ENCODE measurements around the gene TNS4.
A peak's percentile ranks its signal among the peaks of the same experiment; 100 is the strongest.

The TNS4 gene

GRCh38 chr17:40515491-40516041 is 14.1 kb upstream of the TNS4 start:
- H2AFZ ChIP-seq (ENCODE audit: low read length, unreplicated experiment), result no peak overlapping the region
- H3K4me1 ChIP-seq (ENCODE audit: control insufficient read depth, insufficient read depth, low read length, unreplicated experiment), result peaks cover 54% of the 10 kb centered on the region
- H3K4me3 ChIP-seq (ENCODE audit: low read depth, low read length), result no peak overlapping the region
- H3K27ac ChIP-seq (ENCODE audit: low read depth, low read length), result no peak overlapping the region
- no peaks in the 10 kb centered on the region for H3K79me2 ChIP-seq (ENCODE audit: control insufficient read depth, insufficient read depth, low read length, unreplicated experiment)
- H3K27me3 ChIP-seq (ENCODE audit: insufficient read depth, low read length), result no peaks in the 10 kb centered on the region
- no peaks in the 10 kb centered on the region for H3K36me3 ChIP-seq (ENCODE audit: insufficient read depth, low read length)

DNA sequence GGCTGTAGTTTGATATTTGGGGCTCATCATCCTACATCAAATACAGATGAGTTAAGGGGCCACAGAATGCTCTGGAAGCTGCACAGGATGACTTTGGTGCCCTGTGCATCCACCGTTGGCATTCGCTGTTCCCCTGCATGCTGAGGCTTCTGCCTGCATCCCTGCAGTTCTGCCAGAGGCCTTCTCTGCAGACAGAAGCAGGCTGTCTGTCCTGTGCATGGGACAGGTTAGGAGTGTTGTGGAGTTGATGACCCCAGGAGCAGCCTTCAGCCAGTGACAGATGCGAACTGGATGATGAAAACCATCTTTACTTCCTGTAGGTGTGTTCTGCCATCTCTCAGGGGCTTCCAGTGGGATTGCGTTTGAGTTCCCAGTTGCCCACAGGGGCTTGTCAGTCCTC is 13.6 kb upstream of the TNS4 start:
- H3K36me3 ChIP-seq (ENCODE audit: insufficient read depth, low read length), result no peaks in the 10 kb centered on the region
- no peak overlapping the region for H2AFZ ChIP-seq (ENCODE audit: low read length, unreplicated experiment)
- H3K79me2 ChIP-seq (ENCODE audit: control insufficient read depth, insufficient read depth, low read length, unreplicated experiment), result no peaks in the 10 kb centered on the region
- peaks cover 59% of the 10 kb centered on the region for H3K4me1 ChIP-seq (ENCODE audit: control insufficient read depth, insufficient read depth, low read length, unreplicated experiment)
- H3K27ac ChIP-seq (ENCODE audit: low read depth, low read length), result no peak overlapping the region
- no peaks in the 10 kb centered on the region for H3K27me3 ChIP-seq (ENCODE audit: insufficient read depth, low read length)
- H3K4me3 ChIP-seq (ENCODE audit: low read depth, low read length), result no peak overlapping the region

DNA sequence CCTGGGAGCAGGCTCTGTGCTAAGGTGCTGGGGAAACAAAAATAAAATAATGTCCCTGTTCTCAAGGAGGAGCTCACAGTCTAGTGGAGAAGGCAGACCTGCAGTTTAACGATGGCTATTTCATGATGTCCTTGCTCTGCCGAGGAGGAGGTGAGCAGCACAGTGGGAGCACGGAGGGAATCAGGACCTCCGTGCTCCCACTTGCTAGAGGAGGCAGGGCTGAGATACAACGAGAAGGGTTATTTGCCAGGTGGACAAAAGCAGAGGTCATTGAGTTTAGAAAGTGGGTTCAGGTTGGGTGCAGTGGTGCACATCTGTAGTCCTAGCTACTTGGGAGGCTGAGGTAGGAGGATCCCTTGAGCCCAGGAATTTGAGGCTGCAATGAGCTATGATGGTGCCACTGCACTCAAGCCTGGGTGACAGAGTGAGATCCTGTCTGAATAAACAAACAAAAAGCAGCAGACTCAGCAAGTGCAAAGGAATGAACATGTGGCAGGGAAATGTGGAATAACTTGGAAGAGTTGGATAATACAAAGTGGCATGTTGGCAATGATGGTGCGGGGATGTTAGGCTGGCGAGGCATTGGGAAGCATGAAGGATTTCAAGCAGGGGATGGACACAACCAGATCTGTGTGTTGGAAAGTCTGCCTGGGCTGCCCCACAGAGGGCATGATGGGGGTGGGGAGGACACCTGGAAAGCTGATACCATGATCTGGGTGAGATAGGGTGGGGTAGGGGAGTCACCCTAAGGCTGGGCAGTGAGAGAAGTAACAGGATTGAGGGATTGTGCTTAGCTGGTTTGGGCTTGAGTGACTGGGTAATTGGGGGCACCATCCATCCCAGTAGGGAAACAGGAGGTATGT is 12.8 kb upstream of the TNS4 start:
- Histone ChIP-seq H2AFZ (ENCODE audit: low read length, unreplicated experiment) (no peak overlapping the region), H3K36me3 (ENCODE audit: insufficient read depth, low read length) (no peaks in the 10 kb centered on the region), H3K27ac (ENCODE audit: low read depth, low read length) (no peak overlapping the region)

DNA sequence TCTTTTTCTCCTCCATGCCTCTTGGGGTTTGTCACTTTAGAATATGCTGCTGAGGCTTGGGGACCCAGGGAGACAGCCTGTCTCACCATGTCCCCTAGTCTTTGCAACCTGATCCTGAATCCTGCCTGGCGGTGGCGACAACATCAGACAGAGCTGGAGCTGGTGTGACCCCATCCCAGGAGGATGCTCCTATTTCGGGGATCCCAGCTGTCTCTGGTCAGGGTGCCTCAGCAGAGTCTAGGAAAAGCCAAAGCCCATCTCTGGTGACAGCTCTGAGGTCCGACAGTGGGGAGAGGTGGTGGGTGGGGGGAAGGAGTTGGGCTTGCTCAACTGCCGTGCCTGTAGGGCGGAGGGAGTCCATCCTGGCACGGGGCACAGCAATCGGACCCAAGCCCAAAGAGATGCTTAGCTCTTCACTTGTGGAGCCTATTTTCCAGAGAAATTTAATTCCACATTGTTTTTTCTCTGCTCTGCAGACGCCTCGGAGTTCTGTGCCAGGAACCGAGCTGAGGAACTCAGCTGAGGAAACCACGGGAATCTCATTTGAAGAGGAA is 10.3 kb upstream of the TNS4 start:
- Histone ChIP-seq H3K79me2 (ENCODE audit: control insufficient read depth, insufficient read depth, low read length, unreplicated experiment) (no peaks in the 10 kb centered on the region), H2AFZ (ENCODE audit: low read length, unreplicated experiment) (no peak overlapping the region), H3K36me3 (ENCODE audit: insufficient read depth, low read length) (no peaks in the 10 kb centered on the region), H3K4me3 (ENCODE audit: low read depth, low read length) (no peak overlapping the region), H3K27ac (ENCODE audit: low read depth, low read length) (peak overlapping the region; percentile 83), H3K4me1 (ENCODE audit: control insufficient read depth, insufficient read depth, low read length, unreplicated experiment) (peaks cover 42% of the 10 kb centered on the region), H3K27me3 (ENCODE audit: insufficient read depth, low read length) (no peaks in the 10 kb centered on the region)

More for the DNA sequence above, 12.8 kb upstream of the TNS4 start:
- no peaks in the 10 kb centered on the region for H3K27me3 ChIP-seq (ENCODE audit: insufficient read depth, low read length)
- H3K79me2 ChIP-seq (ENCODE audit: control insufficient read depth, insufficient read depth, low read length, unreplicated experiment), result no peaks in the 10 kb centered on the region
- peaks cover 59% of the 10 kb centered on the region for H3K4me1 ChIP-seq (ENCODE audit: control insufficient read depth, insufficient read depth, low read length, unreplicated experiment)
- no peak overlapping the region for H3K4me3 ChIP-seq (ENCODE audit: low read depth, low read length)

- Histone ChIP-seq H3K27ac (ENCODE audit: low read depth, low read length) (peak overlapping the region; percentile 83), H2AFZ (ENCODE audit: low read length, unreplicated experiment) (no peak overlapping the region), H3K27me3 (ENCODE audit: insufficient read depth, low read length) (no peaks in the 10 kb centered on the region), H3K79me2 (ENCODE audit: control insufficient read depth, insufficient read depth, low read length, unreplicated experiment) (no peaks in the 10 kb centered on the region), H3K36me3 (ENCODE audit: insufficient read depth, low read length) (no peaks in the 10 kb centered on the region), H3K4me3 (ENCODE audit: low read depth, low read length) (no peak overlapping the region), H3K4me1 (ENCODE audit: control insufficient read depth, insufficient read depth, low read length, unreplicated experiment) (peaks cover 36% of the 10 kb centered on the region)
Measured at GRCh38 chr17:40511136-40511535, 9.7 kb upstream of the TNS4 start.

DNA sequence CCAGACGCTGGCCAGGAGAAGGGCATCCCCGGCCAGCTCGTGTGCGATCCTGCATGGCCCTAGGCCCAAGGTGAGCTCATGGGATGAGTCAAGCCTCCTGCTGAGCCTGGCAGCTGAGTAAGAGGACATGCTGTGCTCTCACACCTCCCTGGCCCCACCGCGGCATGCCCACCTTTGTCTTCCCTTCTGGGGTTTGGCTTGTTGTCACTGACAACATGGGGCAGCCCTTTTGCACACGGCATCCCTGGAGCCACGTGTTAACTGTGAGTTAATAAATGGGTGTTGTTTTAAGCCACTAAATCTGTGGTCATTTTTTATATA is 8.9 kb upstream of the TNS4 start:
- no peak overlapping the region for H3K4me3 ChIP-seq (ENCODE audit: low read depth, low read length)
- H3K36me3 ChIP-seq (ENCODE audit: insufficient read depth, low read length), result no peaks in the 10 kb centered on the region
- no peaks in the 10 kb centered on the region for H3K27me3 ChIP-seq (ENCODE audit: insufficient read depth, low read length)
- peak overlapping the region; percentile 29 for H2AFZ ChIP-seq (ENCODE audit: low read length, unreplicated experiment)
- peak overlapping the region; percentile 83 for H3K27ac ChIP-seq (ENCODE audit: low read depth, low read length)
- H3K4me1 ChIP-seq (ENCODE audit: control insufficient read depth, insufficient read depth, low read length, unreplicated experiment), result peaks cover 36% of the 10 kb centered on the region
- no peaks in the 10 kb centered on the region for H3K79me2 ChIP-seq (ENCODE audit: control insufficient read depth, insufficient read depth, low read length, unreplicated experiment)

DNA sequence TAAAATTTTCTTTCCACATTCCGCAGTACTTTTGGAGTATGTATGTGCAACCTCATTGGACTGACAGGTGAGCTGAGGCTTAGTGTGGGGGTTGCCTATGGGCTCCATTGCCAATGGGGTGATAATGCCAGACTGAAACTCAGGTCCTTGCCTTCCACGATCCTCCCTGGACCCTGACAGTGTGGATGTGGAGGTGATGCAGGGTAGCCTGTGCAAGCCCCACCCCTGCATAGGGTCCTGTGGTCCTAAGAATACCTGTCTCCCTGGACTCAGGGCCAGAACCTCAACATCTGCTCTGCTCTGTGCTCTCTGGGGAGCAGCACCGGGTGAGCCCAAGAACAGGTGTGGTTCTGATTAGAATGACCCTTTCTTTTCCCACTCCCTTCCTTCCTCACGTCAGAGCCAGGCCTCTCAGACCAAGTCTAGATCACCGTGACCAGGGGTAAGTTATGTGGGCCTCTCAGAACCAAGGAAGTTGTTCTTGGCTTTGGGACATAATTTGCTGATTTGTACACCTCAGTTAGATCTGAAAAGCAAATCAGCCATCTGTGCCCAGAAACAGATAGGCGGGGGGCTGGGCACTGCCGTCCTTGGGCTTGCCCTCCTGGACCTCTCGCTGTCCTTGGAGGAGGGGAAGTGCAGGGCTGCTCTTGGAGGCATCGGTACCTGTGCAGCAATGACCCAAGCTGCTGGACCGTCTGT is 8.4 kb upstream of the TNS4 start:
- Histone ChIP-seq H3K79me2 (ENCODE audit: control insufficient read depth, insufficient read depth, low read length, unreplicated experiment) (no peaks in the 10 kb centered on the region), H3K27ac (ENCODE audit: low read depth, low read length) (peak overlapping the region; percentile 83), H3K36me3 (ENCODE audit: insufficient read depth, low read length) (no peaks in the 10 kb centered on the region), H2AFZ (ENCODE audit: low read length, unreplicated experiment) (no peak overlapping the region), H3K27me3 (ENCODE audit: insufficient read depth, low read length) (no peaks in the 10 kb centered on the region), H3K4me3 (ENCODE audit: low read depth, low read length) (no peak overlapping the region), H3K4me1 (ENCODE audit: control insufficient read depth, insufficient read depth, low read length, unreplicated experiment) (peaks cover 36% of the 10 kb centered on the region)

DNA sequence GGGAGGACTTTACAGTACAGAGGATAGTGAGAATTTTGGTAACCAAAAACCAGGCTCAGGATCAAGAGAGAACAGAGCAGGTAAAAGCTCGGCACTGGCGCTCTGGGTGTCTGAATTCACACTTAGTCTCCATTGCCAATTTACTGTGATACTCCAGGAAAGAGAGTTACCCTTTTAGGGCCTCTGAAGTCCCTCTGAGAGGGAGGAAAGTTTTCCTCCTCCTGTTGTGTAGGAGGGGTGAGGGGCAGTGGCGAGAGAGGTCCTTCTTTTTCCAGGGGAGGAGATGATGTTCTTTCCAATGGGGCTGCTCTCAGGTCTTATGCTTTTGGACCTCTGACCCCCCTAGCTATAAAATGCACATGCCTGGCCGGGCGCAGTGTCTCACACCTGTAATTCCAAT is 5.4 kb upstream of the TNS4 start:
- no peaks in the 10 kb centered on the region for H3K27me3 ChIP-seq (ENCODE audit: insufficient read depth, low read length)
- H2AFZ ChIP-seq (ENCODE audit: low read length, unreplicated experiment), result no peak overlapping the region
- no peak overlapping the region for H3K4me3 ChIP-seq (ENCODE audit: low read depth, low read length)
- H3K79me2 ChIP-seq (ENCODE audit: control insufficient read depth, insufficient read depth, low read length, unreplicated experiment), result no peaks in the 10 kb centered on the region
- H3K36me3 ChIP-seq (ENCODE audit: insufficient read depth, low read length), result no peaks in the 10 kb centered on the region
- H3K4me1 ChIP-seq (ENCODE audit: control insufficient read depth, insufficient read depth, low read length, unreplicated experiment), result peaks cover 28% of the 10 kb centered on the region
- no peak overlapping the region for H3K27ac ChIP-seq (ENCODE audit: low read depth, low read length)

- Histone ChIP-seq H3K27me3 (ENCODE audit: insufficient read depth, low read length) (no peaks in the 10 kb centered on the region), H3K4me1 (ENCODE audit: control insufficient read depth, insufficient read depth, low read length, unreplicated experiment) (peaks cover 13% of the 10 kb centered on the region), H3K36me3 (ENCODE audit: insufficient read depth, low read length) (no peaks in the 10 kb centered on the region), H3K79me2 (ENCODE audit: control insufficient read depth, insufficient read depth, low read length, unreplicated experiment) (no peaks in the 10 kb centered on the region), H2AFZ (ENCODE audit: low read length, unreplicated experiment) (no peak overlapping the region), H3K4me3 (ENCODE audit: low read depth, low read length) (no peak overlapping the region), H3K27ac (ENCODE audit: low read depth, low read length) (no peak overlapping the region)
Measured at GRCh38 chr17:40503154-40503553, 1.7 kb upstream of the TNS4 start.

DNA sequence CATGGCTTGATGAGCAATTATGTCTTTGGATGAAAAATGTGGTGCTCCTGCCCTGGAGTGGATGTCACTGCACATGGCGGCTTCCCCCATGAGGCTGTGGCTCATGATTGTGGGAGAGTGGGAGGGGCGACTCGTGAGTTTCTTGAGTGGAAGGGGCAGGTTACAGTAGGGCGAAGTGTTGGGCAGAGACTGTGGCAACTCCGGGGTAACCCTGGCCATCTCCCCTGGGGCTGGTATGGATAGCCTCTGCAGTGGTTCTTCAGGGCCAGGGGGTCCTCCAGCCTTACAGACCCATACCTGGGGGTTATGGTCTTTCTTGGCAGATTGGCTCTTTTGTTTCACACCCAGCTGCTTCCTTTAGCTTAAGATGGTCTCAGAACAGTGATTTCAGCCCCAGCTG is 1.3 kb upstream of the TNS4 start:
- Histone ChIP-seq H3K36me3 (ENCODE audit: insufficient read depth, low read length) (no peaks in the 10 kb centered on the region), H3K4me3 (ENCODE audit: low read depth, low read length) (no peak overlapping the region), H3K4me1 (ENCODE audit: control insufficient read depth, insufficient read depth, low read length, unreplicated experiment) (peaks cover 18% of the 10 kb centered on the region), H3K27me3 (ENCODE audit: insufficient read depth, low read length) (no peaks in the 10 kb centered on the region), H3K27ac (ENCODE audit: low read depth, low read length) (no peak overlapping the region), H3K79me2 (ENCODE audit: control insufficient read depth, insufficient read depth, low read length, unreplicated experiment) (no peaks in the 10 kb centered on the region), H2AFZ (ENCODE audit: low read length, unreplicated experiment) (no peak overlapping the region)
